HepG2 (cell line): ENCODE results near the gene C4orf33.

ENCODE experiments used
- ARID3A ChIP-seq: IDR thresholded peaks from 2 replicates; pipeline ENCODE4 v1.6.1; 2012; ENCODE audit warnings: low read depth, low read length, improper control_type of control experiment
- CTCF ChIP-seq: sonication (generic); formaldehyde crosslinking; IDR thresholded peaks from 2 replicates; pipeline ENCODE4 v1.5.0; 2020; ENCODE audit warnings: mild to moderate bottlenecking, missing genetic modification reagents, moderate library complexity
- HDAC6 ChIP-seq: fragments of 200-600 bp; sonication (generic); IDR thresholded peaks from 2 replicates; pipeline ENCODE4 v1.7.0; 2017; ENCODE audit warnings: mild to moderate bottlenecking, antibody characterized with exemption, low read length, low read depth
- HMGXB4 ChIP-seq, 2 experiments: sonication (generic) in 1 of 2; formaldehyde crosslinking in 1 of 2; IDR thresholded peaks; 2 replicates each; pipeline versions ENCODE4 v1.4.0 to v1.6.1; 2018 to 2020; ENCODE audit warnings: missing genetic modification reagents in 2 of 2, borderline replicate concordance in 1 of 2, low read depth in 1 of 2, mild to moderate bottlenecking in 1 of 2, missing biosample characterization in 1 of 2
- KAT2B ChIP-seq: fragments of 150-350 bp; IDR thresholded peaks from 2 replicates; pipeline ENCODE4 v1.6.1; 2014; ENCODE audit warnings: low read depth, low read length, borderline replicate concordance
- KLF16 ChIP-seq, 2 experiments: sonication (generic) in 1 of 2; formaldehyde crosslinking in 1 of 2; IDR thresholded peaks; 2 replicates each; pipeline versions ENCODE4 v1.6.1 to v1.8.0; 2016 to 2023; ENCODE audit warnings: missing genetic modification reagents in 2 of 2, missing compliant biosample characterization in 1 of 2
- ZMAT3 ChIP-seq: sonication (generic); formaldehyde crosslinking; conservative IDR thresholded peaks from 2 replicates; pipeline ENCODE4 v1.7.0; 2021; ENCODE audit warnings: missing genetic modification reagents

- TF ChIP-seq KLF16 (CRISPR knock-in tag; IDR thresholded peaks at IDR 0.05) (no peak), ZMAT3 (CRISPR knock-in tag) (no peak), ARID3A (no peak), CTCF (CRISPR knock-in tag) (no peak), HMGXB4 (CRISPR knock-in tag; IDR thresholded peaks at IDR 0.05; ENCODE audit: borderline replicate concordance in 1 of 2, low read depth in 1 of 2) (no peak), KAT2B (no peak), HDAC6 (no peak)
Observed at GRCh38 chr4:129117705-129118104, 21.8 kb downstream of the C4orf33 start.
